ENCODE results near the gene GPRC5D.
A peak's percentile ranks its signal among the peaks of the same experiment; 100 is the strongest.

Gene GPRC5D

DNA sequence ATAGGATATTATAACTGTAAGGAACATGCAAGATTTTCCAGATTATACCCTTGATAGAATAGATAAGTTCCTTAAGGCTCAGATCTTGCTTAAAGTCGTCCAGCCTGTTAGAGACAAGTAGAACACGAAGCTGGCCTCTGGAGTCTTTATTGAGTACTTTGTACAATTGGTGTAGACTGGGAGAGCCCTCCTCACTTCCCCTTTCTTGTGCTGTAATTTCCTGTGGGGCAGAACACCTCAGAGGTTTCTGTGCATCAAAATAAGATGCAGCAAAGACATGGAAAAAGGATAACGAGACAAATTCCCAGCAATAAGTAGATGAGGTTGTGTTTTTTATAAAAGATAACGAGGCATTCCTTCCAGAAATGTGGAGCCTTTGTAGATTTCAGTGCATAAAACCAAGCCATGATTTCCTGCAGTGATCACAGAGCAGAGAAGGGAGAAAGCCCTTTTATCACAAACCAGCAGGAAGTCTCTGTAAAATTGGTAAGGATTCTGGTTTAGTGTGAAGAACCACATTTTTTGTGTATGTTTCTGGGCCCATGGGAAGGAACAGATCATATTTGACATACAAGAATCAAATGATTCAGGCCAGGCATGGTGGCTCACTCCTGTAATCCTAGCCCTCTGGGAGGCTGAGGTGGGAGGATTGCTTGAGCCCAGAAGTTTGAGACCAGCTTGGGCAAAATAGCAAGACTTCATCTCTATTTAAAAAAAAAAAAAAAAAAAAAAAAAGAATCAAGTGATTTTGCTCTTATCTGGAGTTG, 42.6 kb downstream of the GPRC5D start:
- DNase-seq = no peak

GRCh38 chr12:12908711-12909110, 43.3 kb downstream of the GPRC5D start:
- no peak for DNase-seq

DNA sequence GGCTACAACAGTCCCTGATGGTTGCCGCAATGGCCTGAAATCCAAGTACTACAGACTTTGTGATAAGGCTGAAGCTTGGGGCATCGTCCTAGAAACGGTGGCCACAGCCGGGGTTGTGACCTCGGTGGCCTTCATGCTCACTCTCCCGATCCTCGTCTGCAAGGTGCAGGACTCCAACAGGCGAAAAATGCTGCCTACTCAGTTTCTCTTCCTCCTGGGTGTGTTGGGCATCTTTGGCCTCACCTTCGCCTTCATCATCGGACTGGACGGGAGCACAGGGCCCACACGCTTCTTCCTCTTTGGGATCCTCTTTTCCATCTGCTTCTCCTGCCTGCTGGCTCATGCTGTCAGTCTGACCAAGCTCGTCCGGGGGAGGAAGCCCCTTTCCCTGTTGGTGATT, 43.7 kb downstream of the GPRC5D start:
- DNase-seq = no peak

DNA sequence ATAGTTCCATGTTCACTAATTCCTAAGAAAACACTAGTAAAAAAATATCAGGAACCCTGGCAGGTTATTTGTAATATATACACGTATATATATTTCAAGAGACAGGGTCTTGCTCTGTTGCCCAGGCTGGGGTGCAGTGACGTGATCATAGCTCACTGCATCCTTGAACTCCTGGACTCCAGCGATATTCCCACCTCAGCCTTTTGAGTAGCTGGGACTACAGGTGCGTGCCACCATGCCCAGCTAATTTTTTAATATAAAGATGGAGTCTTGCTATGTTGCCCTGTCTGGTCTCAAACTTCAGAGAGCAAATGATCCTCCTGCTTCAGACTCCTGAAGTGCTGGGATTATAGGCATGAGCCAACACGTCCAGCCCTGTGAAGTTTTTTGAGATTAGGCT, 44.4 kb downstream of the GPRC5D start:
- DNase-seq = no peak

- no peak for DNase-seq
These were observed 48.0 kb downstream of the GPRC5D start for GRCh38 chr12:12903642-12904609.

GRCh38 chr12:12902036-12902435, 49.9 kb downstream of the GPRC5D start:
- no peak for DNase-seq

DNA sequence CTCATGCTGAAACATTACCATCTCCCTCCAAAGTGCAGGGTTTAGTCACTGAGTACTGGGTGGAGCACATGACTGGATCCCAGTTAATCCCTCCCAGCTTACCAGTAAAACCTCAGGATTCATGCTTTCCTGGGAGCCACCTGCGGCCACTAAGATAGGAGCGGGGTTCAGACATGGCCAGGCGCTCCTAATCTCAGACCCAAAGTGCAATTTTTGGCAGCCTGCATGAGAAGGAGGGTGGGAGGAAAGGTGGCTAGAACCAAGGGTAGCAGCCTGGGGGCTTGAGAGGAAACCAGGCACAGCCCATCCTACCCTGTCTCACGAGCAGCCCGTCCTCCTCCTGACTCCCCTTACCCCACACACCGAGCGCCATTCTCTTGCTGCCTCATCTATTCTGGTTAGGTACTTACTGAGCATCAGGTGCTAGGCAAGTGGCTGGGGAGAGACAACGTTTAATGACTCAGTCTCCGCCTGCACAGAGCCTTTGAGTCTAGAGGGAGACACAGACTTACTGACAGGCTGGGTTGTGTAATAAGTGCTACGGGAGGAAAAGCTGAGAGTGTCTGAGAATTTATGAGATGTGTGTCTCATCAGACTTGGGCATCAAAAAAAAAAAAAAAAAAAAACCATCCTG, 50.7 kb downstream of the GPRC5D start:
- peak in 36 of 56 donors; percentile 2 to 84 (median 30) for DNase-seq

DNA sequence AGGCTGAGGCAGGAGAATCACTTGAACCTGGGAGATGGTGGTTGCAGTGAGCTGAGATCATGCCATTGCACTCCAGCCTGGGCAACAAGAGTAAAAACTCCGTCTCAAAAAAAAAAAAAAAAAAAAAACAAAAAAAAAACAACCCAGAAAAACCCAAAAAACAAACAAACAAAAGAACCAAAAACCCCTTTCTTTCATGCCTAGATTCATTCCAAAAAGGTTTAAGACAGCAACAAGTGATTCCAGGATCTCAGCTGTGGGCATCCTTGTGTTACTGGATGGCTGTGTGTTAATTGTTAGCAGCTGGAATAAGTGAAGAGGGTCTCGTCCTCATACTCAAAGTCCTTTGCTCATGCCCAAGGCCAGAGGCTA, 51.2 kb downstream of the GPRC5D start:
- DNase-seq = no peak

GRCh38 chr12:12899530-12900380, 52.2 kb downstream of the GPRC5D start:
- peak in 21 of 56 donors; percentile 3 to 72 (median 28) for DNase-seq

- no peak for DNase-seq
These were observed 53.0 kb downstream of the GPRC5D start for GRCh38 chr12:12898911-12899511.

DNA sequence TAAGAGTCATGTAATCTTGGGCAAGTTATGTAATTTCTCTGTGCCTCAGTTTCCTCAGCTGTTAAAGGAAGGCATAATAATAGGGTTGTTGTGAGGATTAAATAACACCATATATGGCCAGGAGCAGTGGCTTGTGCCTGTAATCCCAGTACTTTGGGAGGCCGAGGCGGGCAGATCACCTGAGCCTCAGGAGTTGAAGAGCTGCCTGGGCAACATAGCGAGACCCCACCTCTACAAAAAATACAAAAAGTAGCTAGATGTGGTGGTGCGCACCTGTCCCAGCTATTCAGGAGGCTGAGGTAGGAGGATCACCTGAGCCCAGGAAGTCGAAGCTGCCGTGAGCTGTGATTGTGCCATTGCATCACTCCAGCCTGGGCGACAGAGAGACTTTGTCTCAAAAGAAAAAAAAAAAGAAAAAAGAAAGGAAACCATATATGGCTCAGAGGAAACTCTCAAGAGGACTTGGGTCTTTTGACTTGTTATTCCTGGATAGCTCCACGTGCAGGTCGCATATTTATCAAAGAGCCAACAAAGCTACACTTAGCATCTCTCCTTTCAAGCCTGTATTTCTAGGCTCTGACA, 53.7 kb downstream of the GPRC5D start:
- no peak for DNase-seq

- DNase-seq = peak in 2 of 56 donors; percentile 3 to 7
These were observed 54.7 kb downstream of the GPRC5D start for GRCh38 chr12:12897302-12897701.

DNA sequence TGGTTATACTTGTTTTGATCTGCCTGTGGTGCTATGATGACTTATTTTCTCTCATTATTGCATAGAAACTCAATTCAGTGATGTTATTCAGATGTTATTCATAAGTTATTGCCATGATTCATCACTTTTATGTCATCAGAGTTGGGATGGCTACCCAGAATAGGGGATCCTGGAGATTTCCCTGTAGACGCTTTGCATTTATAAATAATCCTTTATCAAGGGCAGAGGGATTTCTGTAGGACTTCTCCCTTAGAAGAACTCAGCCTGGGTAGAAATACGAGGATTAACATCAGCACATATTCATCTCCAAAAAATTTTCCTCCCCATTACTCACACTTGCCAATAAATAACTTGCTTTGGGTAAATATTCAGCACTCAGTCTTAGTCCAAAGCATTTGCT, 55.7 kb downstream of the GPRC5D start:
- no peak for DNase-seq

- DNase-seq = no peak
These were observed 58.5 kb downstream of the GPRC5D start for GRCh38 chr12:12893438-12893837.

- no peak for DNase-seq
These were observed 59.3 kb downstream of the GPRC5D start for GRCh38 chr12:12892681-12893141.

DNA sequence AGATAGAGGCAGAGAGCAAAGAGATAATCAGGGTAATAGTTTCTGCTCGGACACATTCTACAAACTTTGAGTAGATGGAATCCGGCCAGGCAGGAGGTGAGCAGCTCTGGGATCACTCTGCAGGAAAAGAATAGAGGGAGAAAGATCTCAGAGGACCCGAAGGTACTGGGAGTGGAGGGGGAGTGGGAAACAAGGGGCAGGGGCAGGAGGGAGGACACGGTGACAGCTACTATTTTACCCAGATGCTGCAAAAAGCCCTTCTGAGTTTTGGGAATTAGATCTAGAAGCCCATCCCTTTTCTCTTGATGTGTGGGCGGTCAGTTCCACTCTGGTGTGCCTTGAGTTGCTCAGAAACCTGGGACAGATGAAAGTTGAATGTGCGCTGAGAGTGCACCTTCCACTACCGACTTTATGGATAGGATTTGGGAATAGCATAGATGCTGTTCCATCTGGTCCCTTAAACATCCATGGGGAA, 60.1 kb downstream of the GPRC5D start:
- no peak for DNase-seq

DNA sequence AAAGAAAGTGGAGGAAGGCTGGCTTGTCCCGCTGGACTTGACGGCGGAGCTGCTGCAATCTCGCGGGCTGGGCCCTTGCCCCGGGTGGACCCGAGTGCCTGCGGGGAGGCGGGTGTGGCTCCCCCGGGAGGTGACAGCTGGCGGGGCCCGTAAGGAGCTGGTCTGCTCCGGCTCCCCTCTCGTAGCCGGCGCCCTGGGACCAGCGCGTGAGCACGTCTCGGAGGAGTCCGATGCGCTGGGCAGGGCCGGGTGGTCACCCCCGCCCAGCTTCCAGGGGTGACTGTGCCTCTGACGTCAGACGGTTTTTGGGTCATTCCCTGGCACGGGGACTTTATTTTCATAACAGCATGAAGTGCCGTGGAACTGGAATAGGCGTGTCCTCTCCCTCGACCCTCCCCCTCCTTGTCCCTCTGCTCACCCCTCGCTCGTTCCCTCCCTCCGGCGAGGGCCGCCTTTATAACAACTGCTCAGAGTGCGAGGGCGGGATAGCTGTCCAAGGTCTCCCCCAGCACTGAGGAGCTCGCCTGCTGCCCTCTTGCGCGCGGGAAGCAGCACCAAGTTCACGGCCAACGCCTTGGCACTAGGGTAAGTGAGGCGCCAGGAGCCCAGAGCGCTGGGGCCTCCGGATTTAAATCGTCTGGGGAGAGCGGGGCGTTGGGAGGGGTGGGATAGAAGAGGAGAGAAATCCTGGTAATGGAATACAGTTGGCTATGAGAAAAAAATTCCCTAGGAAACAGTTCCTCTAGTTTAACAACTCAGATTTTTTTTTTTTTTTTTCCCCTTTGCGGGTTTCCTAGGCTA, 60.7 kb downstream of the GPRC5D start, which contains the start of gene GPRC5A:
TSS of gene GPRC5A (plus strand) at position 483 of the 801 bp plus-strand sequence. CDS start 16,688 bp downstream, outside the sequence.
- DNase-seq = peak in 18 of 56 donors; percentile 2 to 88 (median 34)
